Ishikawa (cell line): ENCODE data around the gene TMEM30B.

Experiments used
- CEBPB ChIP-seq: IDR thresholded peaks from 2 replicates; pipeline ENCODE4 v1.6.1; 2012
- EGR1 ChIP-seq: IDR thresholded peaks from 2 replicates; pipeline ENCODE4 v1.6.1; 2012
- EP300 ChIP-seq: IDR thresholded peaks from 2 replicates; pipeline ENCODE4 v1.6.1; 2012; ENCODE audit warnings: borderline replicate concordance
- RAD21 ChIP-seq: IDR thresholded peaks from 2 replicates; pipeline ENCODE4 v1.6.1; 2012; ENCODE audit warnings: low read depth
- TAF1 ChIP-seq: IDR thresholded peaks from 2 replicates; pipeline ENCODE4 v1.6.1; 2012; ENCODE audit warnings: low read depth, mild to moderate bottlenecking
- YY1 ChIP-seq: IDR thresholded peaks from 2 replicates; pipeline ENCODE4 v1.6.1; 2012; ENCODE audit warnings: low read depth
- ZBTB7A ChIP-seq: IDR thresholded peaks from 2 replicates; pipeline ENCODE4 v1.6.1; 2012; ENCODE audit warnings: low read depth
- TF ChIP-seq, protein P1 (sequence below): IDR thresholded peaks from 2 replicates; pipeline ENCODE4 v1.6.1; 2012

DNA sequence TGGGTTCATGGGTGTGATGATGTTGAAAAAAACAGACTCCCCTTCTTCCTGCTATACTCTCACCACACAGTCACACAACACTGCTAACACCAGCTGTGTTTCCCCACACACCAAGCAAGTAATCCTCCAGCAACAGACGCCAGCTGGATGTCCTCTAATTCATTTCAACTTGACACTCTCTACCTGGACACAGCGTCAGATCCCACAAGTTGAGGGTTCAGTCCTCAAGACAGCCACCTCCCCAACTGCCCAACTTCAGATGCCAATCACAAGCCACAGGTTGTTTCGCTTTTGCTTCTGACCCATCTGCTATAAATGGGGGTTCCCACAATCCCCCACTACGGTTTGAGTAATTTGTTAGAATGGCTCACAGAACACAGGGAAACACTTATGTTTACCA lies 49.3 kb downstream of the TMEM30B start:
- TF ChIP-seq CEBPB, result no peak
- TF ChIP-seq YY1, result no peak
- no peak for TF ChIP-seq EGR1
- no peak for TF ChIP-seq EP300
- no peak for TF ChIP-seq TAF1
- TF ChIP-seq, protein P1, sequence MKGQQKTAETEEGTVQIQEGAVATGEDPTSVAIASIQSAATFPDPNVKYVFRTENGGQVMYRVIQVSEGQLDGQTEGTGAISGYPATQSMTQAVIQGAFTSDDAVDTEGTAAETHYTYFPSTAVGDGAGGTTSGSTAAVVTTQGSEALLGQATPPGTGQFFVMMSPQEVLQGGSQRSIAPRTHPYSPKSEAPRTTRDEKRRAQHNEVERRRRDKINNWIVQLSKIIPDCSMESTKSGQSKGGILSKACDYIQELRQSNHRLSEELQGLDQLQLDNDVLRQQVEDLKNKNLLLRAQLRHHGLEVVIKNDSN, result no peak
- TF ChIP-seq RAD21, result no peak
- no peak for TF ChIP-seq ZBTB7A
